ENCODE data around the gene COL8A2.
A peak's percentile ranks its signal among the peaks of the same experiment; 100 is the strongest.

COL8A2 gene

DNA sequence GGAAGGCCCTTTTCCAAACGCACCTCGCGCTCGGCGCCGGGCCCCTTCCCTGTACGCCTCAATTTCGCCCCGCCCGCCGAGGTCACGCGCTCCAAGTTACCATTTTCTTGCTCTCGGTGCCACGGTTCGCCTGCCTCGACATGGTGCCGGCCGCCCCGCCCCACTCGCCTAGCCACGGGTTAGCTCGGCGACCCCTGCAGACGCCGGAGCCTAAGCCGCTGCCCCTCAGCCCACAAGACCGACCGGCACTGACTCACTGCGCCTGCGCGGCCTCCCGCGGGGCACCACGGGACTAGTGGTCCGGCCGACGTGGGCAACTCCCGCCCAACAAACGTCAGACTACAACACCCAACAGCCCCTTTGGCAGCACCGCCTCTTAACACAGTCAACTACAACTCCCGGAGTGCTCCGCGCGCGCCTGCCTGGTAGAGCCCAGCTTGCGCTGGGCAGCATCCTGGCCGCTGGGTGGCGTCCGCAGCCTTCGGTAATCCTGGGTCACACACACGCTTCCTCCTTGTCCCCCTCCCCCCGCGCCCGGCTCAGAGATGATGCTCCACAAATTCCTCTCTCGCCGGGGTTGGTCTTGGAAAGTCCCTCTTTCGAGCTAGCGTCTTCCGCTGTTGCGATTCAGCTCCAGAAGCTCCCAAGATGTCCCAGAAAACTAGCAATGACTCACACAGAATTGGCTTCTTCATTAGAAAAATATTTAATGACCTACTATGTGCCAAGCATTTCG lies 24.4 kb upstream of the COL8A2 start, which contains the start of gene TRAPPC3 (continued):
- TF ChIP-seq PRDM4 (tag by site-specific recombination; IDR thresholded peaks at IDR 0.05) (no peak; the same call in 1 of the 2 replicates), BCL11B (tag by site-specific recombination; IDR thresholded peaks at IDR 0.05; ENCODE audit: low read depth) (peak; percentile 90), ZNF768 (tag by site-specific recombination; IDR thresholded peaks at IDR 0.05) (no peak), ZNF146 (tag by site-specific recombination; IDR thresholded peaks at IDR 0.05) (no peak), ZNF670 (tag by site-specific recombination; IDR thresholded peaks at IDR 0.05; ENCODE audit: low read depth) (no peak), ZNF19 (tag by site-specific recombination; IDR thresholded peaks at IDR 0.05; ENCODE audit: low read depth) (no peak), INSM2 (tag by site-specific recombination; IDR thresholded peaks at IDR 0.05) (peak; percentile 40; the same call in 1 of the 2 replicates), ZNF211 (tag by site-specific recombination; IDR thresholded peaks at IDR 0.05; ENCODE audit: low read depth) (no peak), ZNF157 (tag by site-specific recombination; IDR thresholded peaks at IDR 0.05) (no peak), ZNF433 (tag by site-specific recombination; IDR thresholded peaks at IDR 0.05; ENCODE audit: low read depth) (no peak), GLIS1 (tag by site-specific recombination; IDR thresholded peaks at IDR 0.05) (peak; percentile 61), SCRT2 (tag by site-specific recombination; IDR thresholded peaks at IDR 0.05) (no peak), KLF1 (tag by site-specific recombination; IDR thresholded peaks at IDR 0.05) (no peak; the same call in none of the 2 replicates), ZNF121 (tag by site-specific recombination; IDR thresholded peaks at IDR 0.05) (no peak), HOXC10 (CRISPR knock-in tag; IDR thresholded peaks at IDR 0.05) (no peak), ZFP41 (tag by site-specific recombination; IDR thresholded peaks at IDR 0.05; ENCODE audit: borderline replicate concordance) (no peak), ZNF155 (tag by site-specific recombination; IDR thresholded peaks at IDR 0.05) (no peak), PRDM1 (tag by site-specific recombination; IDR thresholded peaks at IDR 0.05) (no peak; the same call in 1 of the 2 replicates), ZNF423 (tag by site-specific recombination; IDR thresholded peaks at IDR 0.05) (no peak), ZNF654 (tag by site-specific recombination; IDR thresholded peaks at IDR 0.05; ENCODE audit: low read depth) (peak; percentile 99), ZNF214 (tag by site-specific recombination; IDR thresholded peaks at IDR 0.05; ENCODE audit: borderline replicate concordance) (no peak), ZNF175 (tag by site-specific recombination; IDR thresholded peaks at IDR 0.05) (no peak)
- TF ChIP-seq, protein P1, sequence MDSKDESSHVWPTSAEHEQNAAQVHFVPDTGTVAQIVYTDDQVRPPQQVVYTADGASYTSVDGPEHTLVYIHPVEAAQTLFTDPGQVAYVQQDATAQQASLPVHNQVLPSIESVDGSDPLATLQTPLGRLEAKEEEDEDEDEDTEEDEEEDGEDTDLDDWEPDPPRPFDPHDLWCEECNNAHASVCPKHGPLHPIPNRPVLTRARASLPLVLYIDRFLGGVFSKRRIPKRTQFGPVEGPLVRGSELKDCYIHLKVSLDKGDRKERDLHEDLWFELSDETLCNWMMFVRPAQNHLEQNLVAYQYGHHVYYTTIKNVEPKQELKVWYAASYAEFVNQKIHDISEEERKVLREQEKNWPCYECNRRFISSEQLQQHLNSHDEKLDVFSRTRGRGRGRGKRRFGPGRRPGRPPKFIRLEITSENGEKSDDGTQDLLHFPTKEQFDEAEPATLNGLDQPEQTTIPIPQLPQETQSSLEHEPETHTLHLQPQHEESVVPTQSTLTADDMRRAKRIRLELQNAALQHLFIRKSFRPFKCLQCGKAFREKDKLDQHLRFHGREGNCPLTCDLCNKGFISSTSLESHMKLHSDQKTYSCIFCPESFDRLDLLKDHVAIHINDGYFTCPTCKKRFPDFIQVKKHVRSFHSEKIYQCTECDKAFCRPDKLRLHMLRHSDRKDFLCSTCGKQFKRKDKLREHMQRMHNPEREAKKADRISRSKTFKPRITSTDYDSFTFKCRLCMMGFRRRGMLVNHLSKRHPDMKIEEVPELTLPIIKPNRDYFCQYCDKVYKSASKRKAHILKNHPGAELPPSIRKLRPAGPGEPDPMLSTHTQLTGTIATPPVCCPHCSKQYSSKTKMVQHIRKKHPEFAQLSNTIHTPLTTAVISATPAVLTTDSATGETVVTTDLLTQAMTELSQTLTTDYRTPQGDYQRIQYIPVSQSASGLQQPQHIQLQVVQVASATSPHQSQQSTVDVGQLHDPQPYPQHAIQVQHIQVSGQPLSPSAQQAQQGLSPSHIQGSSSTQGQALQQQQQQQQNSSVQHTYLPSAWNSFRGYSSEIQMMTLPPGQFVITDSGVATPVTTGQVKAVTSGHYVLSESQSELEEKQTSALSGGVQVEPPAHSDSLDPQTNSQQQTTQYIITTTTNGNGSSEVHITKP (tag by site-specific recombination; IDR thresholded peaks at IDR 0.05): peak; percentile 84
- TF ChIP-seq, protein P2, sequence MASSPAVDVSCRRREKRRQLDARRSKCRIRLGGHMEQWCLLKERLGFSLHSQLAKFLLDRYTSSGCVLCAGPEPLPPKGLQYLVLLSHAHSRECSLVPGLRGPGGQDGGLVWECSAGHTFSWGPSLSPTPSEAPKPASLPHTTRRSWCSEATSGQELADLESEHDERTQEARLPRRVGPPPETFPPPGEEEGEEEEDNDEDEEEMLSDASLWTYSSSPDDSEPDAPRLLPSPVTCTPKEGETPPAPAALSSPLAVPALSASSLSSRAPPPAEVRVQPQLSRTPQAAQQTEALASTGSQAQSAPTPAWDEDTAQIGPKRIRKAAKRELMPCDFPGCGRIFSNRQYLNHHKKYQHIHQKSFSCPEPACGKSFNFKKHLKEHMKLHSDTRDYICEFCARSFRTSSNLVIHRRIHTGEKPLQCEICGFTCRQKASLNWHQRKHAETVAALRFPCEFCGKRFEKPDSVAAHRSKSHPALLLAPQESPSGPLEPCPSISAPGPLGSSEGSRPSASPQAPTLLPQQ (tag by site-specific recombination; IDR thresholded peaks at IDR 0.05): peak; percentile 73
- TF ChIP-seq, protein P3, sequence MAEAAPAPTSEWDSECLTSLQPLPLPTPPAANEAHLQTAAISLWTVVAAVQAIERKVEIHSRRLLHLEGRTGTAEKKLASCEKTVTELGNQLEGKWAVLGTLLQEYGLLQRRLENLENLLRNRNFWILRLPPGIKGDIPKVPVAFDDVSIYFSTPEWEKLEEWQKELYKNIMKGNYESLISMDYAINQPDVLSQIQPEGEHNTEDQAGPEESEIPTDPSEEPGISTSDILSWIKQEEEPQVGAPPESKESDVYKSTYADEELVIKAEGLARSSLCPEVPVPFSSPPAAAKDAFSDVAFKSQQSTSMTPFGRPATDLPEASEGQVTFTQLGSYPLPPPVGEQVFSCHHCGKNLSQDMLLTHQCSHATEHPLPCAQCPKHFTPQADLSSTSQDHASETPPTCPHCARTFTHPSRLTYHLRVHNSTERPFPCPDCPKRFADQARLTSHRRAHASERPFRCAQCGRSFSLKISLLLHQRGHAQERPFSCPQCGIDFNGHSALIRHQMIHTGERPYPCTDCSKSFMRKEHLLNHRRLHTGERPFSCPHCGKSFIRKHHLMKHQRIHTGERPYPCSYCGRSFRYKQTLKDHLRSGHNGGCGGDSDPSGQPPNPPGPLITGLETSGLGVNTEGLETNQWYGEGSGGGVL (tag by site-specific recombination; IDR thresholded peaks at IDR 0.05): no peak
- TF ChIP-seq, protein P4, sequence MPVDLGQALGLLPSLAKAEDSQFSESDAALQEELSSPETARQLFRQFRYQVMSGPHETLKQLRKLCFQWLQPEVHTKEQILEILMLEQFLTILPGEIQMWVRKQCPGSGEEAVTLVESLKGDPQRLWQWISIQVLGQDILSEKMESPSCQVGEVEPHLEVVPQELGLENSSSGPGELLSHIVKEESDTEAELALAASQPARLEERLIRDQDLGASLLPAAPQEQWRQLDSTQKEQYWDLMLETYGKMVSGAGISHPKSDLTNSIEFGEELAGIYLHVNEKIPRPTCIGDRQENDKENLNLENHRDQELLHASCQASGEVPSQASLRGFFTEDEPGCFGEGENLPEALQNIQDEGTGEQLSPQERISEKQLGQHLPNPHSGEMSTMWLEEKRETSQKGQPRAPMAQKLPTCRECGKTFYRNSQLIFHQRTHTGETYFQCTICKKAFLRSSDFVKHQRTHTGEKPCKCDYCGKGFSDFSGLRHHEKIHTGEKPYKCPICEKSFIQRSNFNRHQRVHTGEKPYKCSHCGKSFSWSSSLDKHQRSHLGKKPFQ (tag by site-specific recombination; IDR thresholded peaks at IDR 0.05): no peak
